Measurements from ENCODE around the gene KHNYN.

Gene KHNYN

GRCh38 chr14:24401810-24402702, 27.7 kb upstream of the KHNYN start:
- no peak for DNase-seq (ENCODE audit: extremely low read depth, low read depth)
- no peak overlapping the region for H3K4me3 ChIP-seq (replicated peaks; ENCODE audit: low read depth, low read length)
- TF ChIP-seq CTCF (IDR thresholded peaks at IDR 0.05; ENCODE audit: low read depth, low read length, missing control alignments), result no peak

DNA sequence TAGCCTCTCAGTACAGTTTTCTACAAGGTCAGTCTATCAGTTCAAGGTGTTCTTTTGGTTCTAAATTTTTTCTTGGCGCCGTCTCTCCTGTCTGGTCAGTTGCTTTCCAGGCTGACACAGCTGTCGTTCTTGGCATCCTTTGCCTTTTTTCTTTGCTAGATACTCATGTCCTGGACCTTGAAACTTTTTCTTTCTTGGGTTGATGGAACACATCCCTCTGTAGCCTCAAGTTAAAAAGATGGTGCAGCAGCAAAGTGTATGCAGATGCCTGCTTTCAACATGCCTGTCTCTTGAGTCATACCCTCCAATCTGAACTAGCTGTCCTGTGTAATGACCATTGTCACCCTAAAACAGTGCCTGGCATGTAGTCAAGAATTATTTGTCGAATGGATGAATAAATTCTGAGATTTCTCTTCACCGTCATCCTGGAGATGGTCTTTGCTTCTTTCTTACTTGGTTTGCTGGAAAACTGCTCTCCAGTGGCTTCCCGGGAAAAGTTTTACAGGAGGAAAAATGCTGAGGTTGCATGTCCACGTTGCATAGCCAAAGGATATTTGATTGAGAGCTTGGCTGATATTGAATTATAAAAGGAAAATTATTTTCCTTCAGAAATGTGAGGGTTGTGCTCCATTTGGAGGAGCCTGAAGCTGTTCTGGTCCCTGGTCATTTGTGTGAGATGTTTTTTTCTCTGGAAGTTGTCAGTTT, 26.3 kb upstream of the KHNYN start:
- no peak overlapping the region for H3K4me3 ChIP-seq (replicated peaks; ENCODE audit: low read depth, low read length)
- DNase-seq (ENCODE audit: extremely low read depth, low read depth), result no peak
- TF ChIP-seq CTCF (IDR thresholded peaks at IDR 0.05; ENCODE audit: low read depth, low read length, missing control alignments), result no peak

GRCh38 chr14:24404814-24405213, 24.9 kb upstream of the KHNYN start:
- no peak for TF ChIP-seq CTCF (IDR thresholded peaks at IDR 0.05; ENCODE audit: low read depth, low read length, missing control alignments)
- no peak overlapping the region for H3K4me3 ChIP-seq (replicated peaks; ENCODE audit: low read depth, low read length)
- no peak for DNase-seq (ENCODE audit: extremely low read depth, low read depth)

DNA sequence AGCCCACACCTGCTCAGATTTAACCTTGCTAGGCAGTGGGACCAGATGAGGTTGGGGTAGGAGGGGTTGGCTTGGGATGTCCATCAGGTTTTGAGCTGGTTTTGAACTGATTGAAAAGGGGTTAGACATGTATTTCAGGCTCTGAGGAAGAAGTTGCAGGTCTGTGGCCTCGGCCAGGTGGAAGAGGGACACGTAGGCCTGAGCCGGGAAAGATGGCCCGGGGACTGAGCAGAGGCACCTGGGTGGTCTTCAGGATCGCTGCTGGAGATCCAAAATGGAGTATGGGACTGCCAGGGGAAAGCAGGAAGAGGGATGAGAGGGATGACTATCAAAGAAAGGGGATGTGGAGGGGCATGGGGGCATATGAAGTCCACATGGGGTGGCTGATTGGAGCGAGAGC, 23.3 kb upstream of the KHNYN start:
- TF ChIP-seq CTCF (IDR thresholded peaks at IDR 0.05; ENCODE audit: low read depth, low read length, missing control alignments), result no peak
- no peak overlapping the region for H3K4me3 ChIP-seq (replicated peaks; ENCODE audit: low read depth, low read length)
- DNase-seq (ENCODE audit: extremely low read depth, low read depth), result no peak

- TF ChIP-seq CTCF (IDR thresholded peaks at IDR 0.05; ENCODE audit: low read depth, low read length, missing control alignments), result no peak
- H3K4me3 ChIP-seq (replicated peaks; ENCODE audit: low read depth, low read length), result no peak overlapping the region
- no peak for DNase-seq (ENCODE audit: extremely low read depth, low read depth)
These were observed 22.0 kb upstream of the KHNYN start for GRCh38 chr14:24407608-24408325.

- no peak for TF ChIP-seq CTCF (IDR thresholded peaks at IDR 0.05; ENCODE audit: low read depth, low read length, missing control alignments)
- no peak for DNase-seq (ENCODE audit: extremely low read depth, low read depth)
- H3K4me3 ChIP-seq (replicated peaks; ENCODE audit: low read depth, low read length), result no peak overlapping the region
These were observed 21.0 kb upstream of the KHNYN start for GRCh38 chr14:24408764-24409163.
